Raji (cell line): Measurements from ENCODE around the gene ABCC10.

Source experiments
- POLR2A ChIP-seq: IDR thresholded peaks from 2 replicates; pipeline ENCODE4 v1.6.1; 2011; ENCODE audit warnings: low read depth, low read length, control low read depth; ENCODE audit not compliant: insufficient read depth

ABCC10 gene

GRCh38 chr6:43407296-43407695 lies 20.0 kb upstream of the ABCC10 start:
- TF ChIP-seq POLR2A, result no peak

GRCh38 chr6:43408259-43408658 lies 19.1 kb upstream of the ABCC10 start:
- TF ChIP-seq POLR2A, result no peak

GRCh38 chr6:43412541-43412940 lies 14.8 kb upstream of the ABCC10 start:
- TF ChIP-seq POLR2A, result no peak

GRCh38 chr6:43413002-43413401 lies 14.3 kb upstream of the ABCC10 start:
- no peak for TF ChIP-seq POLR2A

GRCh38 chr6:43416935-43417334 lies 10.4 kb upstream of the ABCC10 start:
- TF ChIP-seq POLR2A, result no peak

GRCh38 chr6:43420012-43420709 lies 7.2 kb upstream of the ABCC10 start:
- TF ChIP-seq POLR2A, result no peak

- TF ChIP-seq POLR2A, result no peak
Observed at GRCh38 chr6:43421831-43422230, 5.5 kb upstream of the ABCC10 start.

GRCh38 chr6:43426928-43427405 lies 374 bp upstream of the ABCC10 start:
- TF ChIP-seq POLR2A, result no peak

GRCh38 chr6:43428112-43428570 lies 800 bp downstream of the ABCC10 start:
- no peak for TF ChIP-seq POLR2A

- TF ChIP-seq POLR2A, result no peak
Observed at GRCh38 chr6:43428874-43429273, 1.5 kb downstream of the ABCC10 start.

GRCh38 chr6:43432009-43432945 lies 4.9 kb downstream of the ABCC10 start:
- no peak for TF ChIP-seq POLR2A

- no peak for TF ChIP-seq POLR2A
Observed at GRCh38 chr6:43433148-43433547, 5.8 kb downstream of the ABCC10 start.

GRCh38 chr6:43434001-43434840 lies 6.9 kb downstream of the ABCC10 start:
- no peak for TF ChIP-seq POLR2A

- no peak for TF ChIP-seq POLR2A
Observed at GRCh38 chr6:43434943-43435342, 7.6 kb downstream of the ABCC10 start.
